OCI-LY7 (cell line): Measurements from ENCODE around the gene GRAMD1B.

ENCODE experiments used
- CTCF ChIP-seq: fragments of 200-600 bp; sonication (generic); conservative IDR thresholded peaks from 2 replicates; pipeline ENCODE4 v1.5.1; 2014; ENCODE audit warnings: mild to moderate bottlenecking, antibody characterized with exemption, low read length, moderate library complexity, mixed read lengths
- EZH2phosphoT487 ChIP-seq: fragments of 200-600 bp; sonication (generic); IDR thresholded peaks from 2 replicates; pipeline ENCODE4 v1.6.1; 2018; ENCODE audit warnings: low read depth, borderline replicate concordance, mild to moderate bottlenecking, mixed run types, antibody characterized with exemption, low read length, moderate library complexity, mixed read lengths

- TF ChIP-seq CTCF (no peak), EZH2phosphoT487 (no peak)
These were observed 177.7 kb downstream of the GRAMD1B start for GRCh38 chr11:123607781-123608180.
